GM04503 (cell line): Measurements from ENCODE around the gene PRKD1.

ENCODE experiments used
- DNase-seq: peaks from one replicate; pipeline ENCODE4 v3.0.0-alpha.2; 2012; ENCODE audit warnings: low read depth

PRKD1 gene

DNA sequence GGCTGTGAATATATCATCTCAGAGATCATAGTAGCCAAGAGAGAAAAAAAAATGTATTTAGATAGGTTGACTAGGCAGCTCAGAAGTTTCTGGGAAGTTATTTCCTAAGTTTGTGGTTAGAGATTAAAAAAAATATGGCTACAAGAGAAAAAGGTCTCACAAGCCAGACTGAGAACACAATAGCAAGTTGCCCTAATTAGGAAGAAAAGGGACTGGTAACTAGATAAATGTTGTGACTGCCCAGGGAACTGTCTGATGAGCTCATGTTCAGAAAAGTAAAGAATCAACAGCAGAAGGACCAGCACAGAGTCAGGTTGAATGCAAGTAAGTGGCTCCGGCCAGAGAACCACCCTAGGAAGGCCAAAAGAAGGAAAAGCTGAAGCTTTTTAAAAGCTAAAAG is 256.6 kb downstream of the PRKD1 start:
- DNase-seq: peak; percentile 67

DNA sequence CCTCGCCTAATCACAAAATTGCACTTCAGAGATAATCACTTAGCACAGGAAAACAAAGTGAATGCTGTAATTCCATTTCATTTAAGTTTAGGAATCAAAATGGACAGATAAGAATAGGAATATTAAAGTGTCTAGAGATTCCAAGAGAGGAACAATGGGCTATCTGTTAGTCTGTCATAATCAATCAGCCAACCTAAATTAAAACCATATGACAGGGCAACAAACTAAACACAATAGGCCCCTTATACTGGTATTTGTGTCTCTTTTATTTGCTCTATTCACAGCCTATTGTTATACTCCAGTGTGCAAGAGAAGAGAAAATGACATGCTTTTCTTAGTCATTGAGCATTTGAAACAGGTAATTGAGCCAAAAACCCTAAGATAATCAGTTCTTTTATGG is 259.4 kb downstream of the PRKD1 start:
- DNase-seq: no peak

DNA sequence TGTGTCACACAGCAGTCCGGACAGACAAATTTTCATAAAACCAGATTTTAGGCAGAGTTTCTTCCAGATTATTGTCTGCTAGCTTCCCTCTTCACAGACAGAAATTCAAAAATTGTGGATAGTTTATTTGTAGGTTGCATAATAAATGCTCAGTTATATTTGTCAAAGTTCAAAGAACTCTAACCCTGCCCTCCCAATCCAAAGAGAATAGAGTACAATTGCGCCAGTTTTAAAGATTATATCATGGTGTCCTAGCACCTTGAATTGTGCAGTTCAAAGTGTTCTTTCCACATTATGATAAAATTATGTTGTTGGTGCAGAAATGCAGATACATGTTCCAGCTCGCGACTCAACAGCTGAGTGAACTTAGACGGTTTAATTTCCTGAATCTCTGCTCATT is 263.1 kb downstream of the PRKD1 start:
- DNase-seq: no peak

DNA sequence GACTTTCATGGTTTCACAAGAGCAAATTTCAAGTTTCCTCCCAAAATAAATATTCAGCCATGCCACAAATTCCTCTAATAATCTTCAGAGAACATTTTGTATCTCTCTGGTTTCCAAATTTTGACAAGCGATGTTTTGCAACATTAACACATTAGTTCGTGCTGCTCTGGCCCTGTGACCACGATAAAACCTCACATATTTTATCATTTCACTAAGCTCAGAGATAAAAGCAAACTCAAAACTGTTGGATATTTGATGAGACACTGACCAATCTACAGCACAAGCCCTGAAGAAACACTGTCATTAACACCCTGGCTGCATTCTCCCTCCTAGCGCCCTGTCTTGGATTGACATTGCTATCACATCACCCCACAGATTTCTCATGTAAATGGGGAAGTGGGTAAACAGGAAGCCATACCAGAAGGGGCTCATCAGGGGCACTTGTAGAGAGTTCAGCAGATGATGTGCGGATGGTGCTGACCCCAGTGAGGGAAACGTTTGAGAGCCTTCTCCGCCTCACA is 264.3 kb downstream of the PRKD1 start:
- no peak for DNase-seq

DNA sequence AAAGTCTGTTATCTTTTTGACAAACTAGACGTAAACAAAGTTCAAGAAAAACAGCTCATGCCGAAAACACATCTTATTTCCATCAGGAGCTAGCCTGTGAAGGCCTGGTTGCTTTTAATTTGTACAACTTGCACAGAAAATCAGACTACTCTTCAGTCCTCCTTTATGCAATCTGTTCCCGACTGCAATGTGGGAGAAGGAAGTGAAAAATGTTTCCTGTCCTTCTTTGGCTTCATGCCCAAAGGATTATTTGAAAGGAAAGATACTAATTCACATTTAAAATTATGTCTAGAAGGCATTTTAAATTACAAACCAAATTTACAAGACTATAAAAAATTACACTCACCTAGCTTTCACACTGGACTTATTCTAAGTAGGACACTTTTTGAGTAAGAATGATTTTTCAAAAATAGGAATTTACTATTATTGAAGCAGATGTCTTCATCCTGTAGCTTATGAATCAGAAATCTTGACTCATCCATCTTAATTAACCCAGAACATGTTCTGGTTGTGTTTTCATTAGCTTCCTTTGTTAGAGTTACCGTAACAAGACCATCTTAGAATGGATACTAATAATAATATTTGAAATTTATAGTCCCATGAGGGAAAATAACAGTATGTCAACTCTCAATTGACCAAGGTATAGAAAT is 272.6 kb downstream of the PRKD1 start:
- no peak for DNase-seq

DNA sequence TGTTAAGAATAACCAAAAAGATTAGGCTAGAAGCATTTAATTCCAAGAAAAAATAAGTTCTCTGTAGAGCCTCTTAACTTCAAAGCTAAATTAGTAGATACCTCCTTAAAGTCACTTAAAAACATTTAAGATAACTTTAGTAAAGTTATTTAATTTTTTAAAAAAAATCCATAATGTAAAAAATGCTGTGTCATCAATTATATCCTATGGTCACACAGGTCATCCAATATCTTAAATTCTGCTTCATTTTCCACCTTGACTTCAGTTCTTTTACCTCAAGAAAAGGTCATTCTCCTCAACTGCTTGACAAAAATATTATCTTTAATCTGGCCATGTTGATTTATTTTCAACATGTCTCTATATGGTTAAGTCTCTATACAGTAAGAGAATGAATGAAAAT is 274.3 kb downstream of the PRKD1 start:
- DNase-seq: no peak

DNA sequence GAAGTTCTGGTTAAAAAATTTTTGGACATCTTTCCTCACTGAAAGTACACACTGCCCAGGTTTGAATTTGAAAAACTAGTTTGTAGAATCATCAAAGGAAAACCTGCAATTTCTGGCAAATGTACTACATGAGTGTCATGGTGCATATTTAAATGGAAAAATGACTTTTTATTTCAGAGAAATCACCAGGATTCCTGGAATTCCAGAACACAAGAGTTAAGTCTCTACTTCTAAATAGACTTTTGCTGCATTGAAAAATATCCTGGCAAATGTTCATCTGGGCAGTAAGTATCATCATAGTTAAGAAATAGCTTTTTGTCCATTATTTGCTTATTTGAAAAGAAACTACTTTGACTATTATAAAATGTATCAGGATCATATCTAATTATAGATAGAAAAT is 275.1 kb downstream of the PRKD1 start:
- DNase-seq: no peak

DNA sequence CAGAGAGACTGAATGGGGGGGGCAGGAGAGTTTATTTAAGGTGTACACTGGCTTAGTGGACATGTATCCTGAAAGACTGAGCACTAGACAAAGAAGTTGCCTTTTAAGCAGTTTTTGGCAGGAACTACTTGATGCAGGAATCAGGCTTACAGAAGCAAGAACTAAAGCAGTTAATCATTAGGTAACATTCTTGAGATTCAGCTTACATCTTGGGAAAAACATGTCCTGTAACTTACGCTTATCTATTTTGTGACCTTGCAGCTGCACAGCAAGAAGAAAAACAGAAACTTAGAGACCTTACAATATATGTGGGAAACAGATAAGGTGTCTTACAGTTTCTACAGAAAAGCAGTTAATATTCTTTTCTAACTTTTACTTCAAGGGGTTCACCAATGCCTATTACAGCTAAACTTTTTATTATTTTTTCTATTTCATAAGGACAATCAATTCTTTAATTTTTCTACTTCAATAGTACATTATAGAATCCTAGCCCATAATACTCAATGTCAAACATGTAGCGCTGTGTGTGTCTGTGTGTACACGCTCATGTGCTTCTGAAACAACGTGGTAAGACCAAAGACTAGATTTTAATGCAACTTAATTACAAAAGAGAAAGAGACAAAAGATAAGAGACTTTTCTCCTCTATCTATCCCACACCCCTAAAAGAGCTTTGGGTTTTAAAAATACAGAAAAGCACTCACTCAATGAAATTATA is 276.9 kb downstream of the PRKD1 start:
- no peak for DNase-seq

DNA sequence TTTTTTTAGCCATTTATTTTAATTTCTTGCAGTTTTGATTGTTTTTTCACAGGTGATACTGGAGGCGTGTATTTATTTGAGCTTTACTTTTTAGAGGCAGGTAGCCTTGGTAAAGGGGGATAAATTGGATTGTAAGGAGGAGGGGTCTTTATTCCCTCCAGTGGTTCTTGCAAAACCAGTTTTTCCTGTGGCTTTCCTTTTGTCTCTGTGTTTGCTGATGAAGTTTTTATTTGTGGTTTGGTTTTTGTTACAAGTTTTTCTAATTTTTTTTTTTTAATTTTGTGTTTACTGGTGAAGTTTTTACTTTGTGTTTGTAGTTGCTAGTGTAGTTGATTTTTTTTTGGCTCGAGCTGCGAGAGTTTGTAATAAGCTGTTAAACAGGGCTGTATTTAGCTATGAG is 278.5 kb downstream of the PRKD1 start:
- DNase-seq: no peak

DNA sequence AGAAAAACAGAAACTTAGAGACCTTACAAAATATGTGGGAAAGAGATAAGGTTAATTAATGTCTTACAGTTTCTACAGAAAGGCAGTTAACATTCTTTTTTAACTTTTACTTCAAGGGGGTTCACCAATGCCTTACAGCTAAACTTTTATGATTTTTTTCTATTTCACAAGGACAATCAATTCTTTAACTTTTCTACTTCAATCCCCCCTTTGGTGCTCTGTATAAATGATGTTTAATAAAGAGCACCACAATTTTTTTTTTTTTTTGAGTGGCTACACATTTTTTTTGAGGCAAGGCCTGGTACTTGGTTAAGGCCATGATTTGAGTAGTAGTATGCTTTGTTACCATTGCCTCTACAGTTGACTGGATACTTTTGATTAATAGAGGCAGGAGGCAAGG is 279.6 kb downstream of the PRKD1 start:
- no peak for DNase-seq

DNA sequence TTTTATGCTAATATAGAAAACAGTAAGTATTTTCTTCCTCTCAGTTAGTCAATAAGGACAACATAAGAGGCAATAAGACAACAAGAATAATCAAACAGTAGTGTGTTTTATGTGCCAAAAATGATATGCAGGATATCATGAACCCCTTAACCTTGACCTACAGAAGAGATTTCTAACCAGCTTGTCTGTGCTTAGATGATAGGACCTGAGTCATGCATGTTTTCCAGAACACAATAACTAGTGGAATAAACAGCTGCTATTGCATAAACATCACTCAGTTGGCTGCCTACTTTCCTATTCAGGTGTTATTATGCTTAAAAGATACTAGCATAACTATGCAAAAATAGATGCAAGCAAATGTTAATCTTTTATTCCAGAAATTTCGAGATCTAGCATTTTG is 282.5 kb downstream of the PRKD1 start:
- DNase-seq: no peak

DNA sequence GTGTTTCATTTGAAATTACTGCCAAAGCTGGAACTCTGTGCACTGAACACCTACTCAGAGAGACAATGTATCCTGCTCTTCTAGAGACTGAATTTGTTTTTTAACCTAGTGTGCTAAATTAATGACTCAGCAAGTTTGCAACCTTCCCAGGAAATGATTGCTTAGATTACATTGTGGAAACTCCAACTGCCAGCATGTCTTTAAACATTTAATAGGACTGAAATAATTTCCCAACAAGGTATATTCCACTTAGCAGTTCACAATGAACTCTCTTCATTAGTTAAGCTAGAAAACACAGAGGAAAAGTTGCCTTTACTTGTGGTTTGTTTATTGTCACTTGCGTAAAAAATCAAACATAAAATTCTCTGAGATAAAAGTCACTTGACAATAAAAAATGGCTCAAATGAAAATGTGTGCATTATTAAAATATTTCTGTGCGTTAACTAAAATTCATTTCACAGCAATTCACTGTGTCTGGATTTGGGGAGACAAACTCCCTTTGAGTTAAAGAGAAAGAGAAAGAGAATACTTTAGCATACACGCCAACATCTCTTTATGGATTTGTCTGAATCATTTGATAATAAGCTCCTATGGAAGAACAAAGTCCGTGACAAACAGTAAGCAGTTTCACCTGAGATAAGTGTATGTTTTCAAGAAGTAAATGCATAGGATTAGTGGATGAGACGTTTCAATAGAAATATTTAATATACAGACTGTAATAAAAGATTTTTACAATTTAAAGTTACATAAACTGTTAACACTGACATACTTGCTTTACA is 284.0 kb downstream of the PRKD1 start:
- no peak for DNase-seq

DNA sequence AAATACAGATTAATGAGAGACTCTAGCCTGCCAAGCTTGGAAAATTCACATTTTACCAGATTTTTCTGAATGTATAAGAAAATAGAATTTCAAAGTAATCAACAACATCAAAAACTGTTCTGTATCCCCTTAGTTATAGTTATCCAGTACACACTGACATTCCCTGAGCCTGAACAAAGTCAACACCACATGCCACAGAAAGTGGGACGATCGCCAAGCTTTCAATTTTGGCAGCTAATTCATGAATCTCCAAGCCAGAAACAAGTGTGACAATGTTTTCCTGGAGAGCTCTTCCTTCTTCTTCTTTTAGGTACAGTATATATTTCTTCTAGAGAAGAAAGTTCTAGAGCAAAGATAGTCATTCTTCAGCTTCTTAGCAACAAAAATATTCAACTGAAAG is 290.2 kb downstream of the PRKD1 start:
- peak; percentile 34 for DNase-seq

DNA sequence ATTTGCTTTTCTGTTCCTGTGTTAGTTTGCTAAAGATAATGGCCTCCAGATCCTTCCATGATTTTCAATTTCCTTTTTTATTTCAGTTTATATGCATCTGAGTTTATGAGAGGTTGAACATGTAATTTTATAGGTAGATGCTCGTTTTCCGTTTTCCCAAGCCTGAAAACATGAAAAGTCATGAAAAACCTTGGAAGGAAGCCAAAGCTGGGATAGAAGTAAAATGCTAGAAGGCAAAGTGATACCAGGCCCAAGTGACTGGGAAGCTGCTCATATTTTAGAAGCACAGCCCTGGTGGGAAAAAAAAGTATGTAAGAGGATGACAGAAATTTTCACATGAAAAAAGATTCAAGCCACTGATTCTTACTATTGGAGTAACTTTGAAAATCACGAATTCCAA is 290.8 kb downstream of the PRKD1 start:
- no peak for DNase-seq

DNA sequence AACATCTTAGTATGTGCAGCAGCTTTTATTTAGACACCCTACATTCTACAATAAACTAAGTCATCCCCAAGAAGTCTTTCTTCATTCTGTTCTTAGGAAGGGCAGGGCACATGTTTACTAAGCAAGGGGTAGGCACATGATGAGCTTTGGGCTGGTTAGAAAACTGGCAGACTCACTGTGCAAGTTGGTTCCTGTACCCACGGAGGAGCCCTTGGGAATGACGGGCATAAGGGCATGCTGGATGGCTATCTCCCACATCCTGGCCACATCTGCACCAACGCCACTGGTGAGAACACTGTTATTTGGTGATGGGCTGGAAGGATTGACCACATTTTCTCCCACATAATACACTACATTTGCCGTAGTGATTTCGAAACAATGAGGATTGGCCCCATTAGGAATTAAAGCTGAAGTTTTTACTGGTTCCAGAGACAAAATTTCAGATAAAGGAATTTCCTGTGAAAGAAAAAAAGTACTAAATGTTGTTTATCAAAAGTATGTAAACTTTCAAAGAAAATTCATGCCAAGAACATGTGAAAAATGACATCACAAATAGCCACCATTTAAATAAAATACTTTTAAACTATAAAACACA is 297.0 kb downstream of the PRKD1 start:
- DNase-seq: no peak

DNA sequence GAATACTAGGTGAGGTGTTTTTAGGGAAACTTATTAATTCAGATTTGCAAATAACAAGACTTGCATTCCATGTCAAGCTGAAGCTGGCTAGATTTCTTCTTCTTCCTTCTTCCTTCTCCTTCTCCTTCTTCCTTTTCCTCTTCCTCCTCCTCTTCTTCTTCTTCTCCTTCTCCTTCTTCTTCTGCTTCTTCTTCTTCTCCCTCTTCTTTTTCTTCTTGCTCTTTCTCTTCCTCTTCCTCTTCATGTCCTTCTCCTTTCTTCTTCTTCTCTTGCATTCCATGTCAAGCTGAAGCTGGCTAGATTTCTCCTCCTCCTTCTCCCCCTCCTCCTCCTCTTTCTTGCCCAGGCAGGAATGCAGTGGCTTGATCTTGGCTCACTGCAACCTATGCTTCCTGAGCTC is 297.8 kb downstream of the PRKD1 start:
- DNase-seq: no peak

DNA sequence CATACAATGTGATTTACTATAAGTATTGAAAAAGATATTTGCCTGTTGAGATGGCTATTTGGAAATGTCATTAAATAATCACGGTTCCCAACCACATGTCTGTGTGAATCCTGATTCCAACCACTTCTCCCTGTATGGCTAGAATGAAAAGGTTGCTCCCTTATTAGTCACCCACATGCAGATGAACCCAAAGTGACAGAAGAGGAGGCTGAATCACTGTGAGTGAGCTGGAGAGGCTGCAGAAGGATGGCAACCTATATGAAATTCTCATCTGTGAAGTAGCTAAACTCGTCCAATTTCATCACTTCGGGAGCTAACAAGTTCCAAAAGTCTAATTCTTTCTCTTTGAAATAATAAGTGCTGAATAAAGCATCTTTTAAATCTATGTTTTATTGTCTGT is 300.5 kb downstream of the PRKD1 start:
- no peak for DNase-seq

DNA sequence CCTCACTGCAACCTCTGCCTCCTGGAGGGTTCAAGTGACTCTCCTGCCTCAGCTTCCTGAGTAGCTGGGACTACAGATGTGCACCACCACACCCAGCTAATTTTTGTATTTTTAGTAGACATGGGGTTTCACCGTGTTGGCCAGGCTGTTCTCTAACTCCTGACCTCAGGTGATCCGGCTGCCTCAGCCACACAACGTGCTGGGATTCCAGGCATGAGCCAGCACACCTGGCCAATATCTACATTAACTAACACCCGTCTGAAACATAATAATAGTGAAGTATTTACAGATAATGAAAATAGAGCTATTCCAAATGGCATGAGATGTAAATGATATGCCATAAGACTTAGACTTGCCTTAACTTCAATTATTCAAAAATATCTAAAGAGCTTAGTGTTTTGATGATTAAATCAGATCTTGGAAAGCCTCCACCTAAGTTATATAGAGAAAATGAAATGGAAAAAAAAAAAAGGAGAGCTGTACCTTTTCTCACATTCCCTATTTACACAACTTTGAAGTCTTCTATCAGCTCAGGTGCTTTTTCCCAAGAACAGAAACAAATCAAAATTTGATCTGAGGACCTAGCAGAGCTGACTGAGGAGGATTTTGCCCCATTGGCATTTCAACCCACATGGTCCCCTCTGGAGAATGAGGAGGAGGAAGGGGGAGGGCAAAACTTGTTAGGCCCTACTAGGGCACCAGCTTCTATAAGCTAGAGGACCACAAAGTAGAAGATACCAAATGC is 309.2 kb downstream of the PRKD1 start:
- no peak for DNase-seq

DNA sequence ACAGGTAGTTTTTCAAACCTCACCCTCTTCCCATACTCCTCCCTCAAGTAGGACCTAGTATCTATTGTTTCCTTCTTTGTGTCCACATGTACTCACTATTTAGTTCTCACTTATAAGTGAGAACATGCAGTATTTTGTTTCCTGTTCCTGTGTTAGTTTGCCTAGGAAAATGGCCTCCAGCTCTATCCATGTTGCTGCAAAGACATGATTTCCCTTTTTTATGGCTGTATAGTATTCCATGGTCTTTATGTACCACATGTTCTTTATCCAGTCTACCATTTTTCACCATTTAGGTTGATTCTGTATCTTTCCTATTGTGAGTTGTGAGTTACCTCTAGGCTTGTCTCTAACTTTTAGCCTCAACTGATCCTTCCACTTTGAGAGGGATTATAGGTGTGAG is 310.7 kb downstream of the PRKD1 start:
- no peak for DNase-seq

DNA sequence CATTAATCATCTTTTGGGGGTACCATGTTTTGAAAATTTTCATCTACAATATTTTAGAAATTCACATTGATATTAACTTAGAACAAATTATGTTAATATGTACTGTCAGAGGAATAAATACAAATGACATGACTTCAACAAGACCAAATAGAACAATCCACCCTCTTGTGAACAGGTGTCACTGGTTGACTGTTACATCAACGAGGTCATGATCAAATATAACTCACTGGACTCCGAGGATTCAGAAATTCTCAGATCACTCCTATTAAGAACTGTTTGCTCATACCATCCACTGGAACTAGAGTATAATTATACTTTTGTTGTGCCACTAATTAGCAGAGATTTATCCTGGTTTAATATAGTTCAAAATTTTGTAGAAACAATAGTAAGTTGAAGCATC is 318.8 kb downstream of the PRKD1 start:
- DNase-seq: no peak

DNA sequence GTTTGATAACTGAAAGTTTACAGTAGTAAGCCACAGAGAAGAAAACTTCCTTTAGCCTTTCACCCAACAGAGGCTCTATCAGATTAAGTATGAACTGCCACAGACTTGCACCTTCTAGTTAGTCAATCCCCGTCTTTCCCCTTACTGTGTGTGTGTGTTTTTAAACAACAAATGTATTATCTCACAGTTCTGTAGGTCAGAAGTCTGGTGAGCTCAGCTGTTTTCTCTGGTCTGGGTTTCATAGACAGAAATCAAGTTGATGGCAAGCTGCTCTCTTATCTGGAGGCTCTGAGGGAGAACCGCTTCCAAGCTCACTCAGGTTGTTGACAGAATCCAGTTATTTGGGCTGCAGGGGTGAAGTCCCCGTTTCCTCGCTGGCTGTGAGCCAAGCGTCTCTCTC is 320.5 kb downstream of the PRKD1 start:
- DNase-seq: no peak

DNA sequence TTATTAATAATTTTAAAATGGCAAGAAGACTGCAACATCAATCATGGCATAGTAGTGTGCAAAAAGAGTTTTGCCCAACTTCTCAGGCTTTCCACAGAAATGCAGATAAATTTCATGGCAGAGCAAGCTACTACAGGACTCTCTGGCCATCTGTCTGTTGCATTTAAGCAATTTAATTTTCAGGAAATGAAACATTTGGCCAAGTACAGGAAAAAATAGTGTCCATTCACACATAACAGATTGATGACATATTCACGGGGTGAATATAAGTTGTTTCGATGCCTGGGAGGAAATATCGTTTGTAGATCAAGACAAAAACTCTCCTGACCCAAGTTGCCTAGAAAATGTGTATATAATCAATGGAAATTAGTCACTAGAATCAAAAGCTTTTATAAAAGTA is 324.0 kb downstream of the PRKD1 start:
- no peak for DNase-seq
